ENCODE data around the gene S100A6.

The S100A6 gene

DNA sequence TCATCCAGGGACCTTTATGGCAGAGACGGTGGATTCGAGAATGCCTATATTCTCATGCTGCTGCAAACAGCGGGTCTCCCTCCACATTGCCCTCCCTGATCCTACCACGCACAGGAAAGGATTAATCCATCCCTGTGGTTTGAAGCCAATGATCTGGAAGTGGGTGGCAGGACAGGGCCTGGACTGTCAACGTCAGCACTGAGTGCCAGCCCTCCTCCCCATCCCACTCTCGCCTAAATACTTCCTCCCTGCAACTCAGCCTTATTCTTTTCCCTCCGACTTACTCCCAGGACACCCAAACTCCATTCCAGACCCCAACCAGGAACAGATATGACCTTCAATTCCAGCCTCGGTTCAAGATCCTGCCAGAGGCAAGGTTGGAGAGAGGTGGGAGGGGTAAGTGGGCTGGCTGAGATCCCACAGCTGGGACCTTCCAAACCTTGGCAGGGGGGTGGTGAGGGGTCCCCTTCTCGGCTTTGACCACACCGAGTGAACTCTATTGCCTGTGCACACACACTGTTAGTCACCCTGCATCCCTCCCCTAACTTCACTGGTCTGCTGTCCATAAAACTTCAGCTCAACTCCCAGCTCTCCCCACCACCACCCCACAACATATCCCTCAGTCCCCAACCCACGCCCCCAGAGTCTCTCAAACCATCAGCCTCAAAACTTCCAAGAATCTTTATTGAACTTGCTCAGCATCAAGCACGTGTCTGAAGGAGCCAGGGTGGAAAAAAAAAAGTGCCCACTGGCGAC, 7.3 kb upstream of the S100A6 start:
- H3K9me3 ChIP-seq, result no peaks in the 10 kb centered on the region
- DNase-seq, result no peak
- no peak overlapping the region for H3K4me3 ChIP-seq (ENCODE audit: low read depth, low read length)
- no peaks in the 10 kb centered on the region for H3K27me3 ChIP-seq
- peaks cover 31% of the 10 kb centered on the region for H3K4me1 ChIP-seq
- TF ChIP-seq, protein P1, sequence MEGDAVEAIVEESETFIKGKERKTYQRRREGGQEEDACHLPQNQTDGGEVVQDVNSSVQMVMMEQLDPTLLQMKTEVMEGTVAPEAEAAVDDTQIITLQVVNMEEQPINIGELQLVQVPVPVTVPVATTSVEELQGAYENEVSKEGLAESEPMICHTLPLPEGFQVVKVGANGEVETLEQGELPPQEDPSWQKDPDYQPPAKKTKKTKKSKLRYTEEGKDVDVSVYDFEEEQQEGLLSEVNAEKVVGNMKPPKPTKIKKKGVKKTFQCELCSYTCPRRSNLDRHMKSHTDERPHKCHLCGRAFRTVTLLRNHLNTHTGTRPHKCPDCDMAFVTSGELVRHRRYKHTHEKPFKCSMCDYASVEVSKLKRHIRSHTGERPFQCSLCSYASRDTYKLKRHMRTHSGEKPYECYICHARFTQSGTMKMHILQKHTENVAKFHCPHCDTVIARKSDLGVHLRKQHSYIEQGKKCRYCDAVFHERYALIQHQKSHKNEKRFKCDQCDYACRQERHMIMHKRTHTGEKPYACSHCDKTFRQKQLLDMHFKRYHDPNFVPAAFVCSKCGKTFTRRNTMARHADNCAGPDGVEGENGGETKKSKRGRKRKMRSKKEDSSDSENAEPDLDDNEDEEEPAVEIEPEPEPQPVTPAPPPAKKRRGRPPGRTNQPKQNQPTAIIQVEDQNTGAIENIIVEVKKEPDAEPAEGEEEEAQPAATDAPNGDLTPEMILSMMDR (IDR thresholded peaks at IDR 0.05; ENCODE audit: low read depth, low read length), result no peak
- no peaks in the 10 kb centered on the region for H3K36me3 ChIP-seq

DNA sequence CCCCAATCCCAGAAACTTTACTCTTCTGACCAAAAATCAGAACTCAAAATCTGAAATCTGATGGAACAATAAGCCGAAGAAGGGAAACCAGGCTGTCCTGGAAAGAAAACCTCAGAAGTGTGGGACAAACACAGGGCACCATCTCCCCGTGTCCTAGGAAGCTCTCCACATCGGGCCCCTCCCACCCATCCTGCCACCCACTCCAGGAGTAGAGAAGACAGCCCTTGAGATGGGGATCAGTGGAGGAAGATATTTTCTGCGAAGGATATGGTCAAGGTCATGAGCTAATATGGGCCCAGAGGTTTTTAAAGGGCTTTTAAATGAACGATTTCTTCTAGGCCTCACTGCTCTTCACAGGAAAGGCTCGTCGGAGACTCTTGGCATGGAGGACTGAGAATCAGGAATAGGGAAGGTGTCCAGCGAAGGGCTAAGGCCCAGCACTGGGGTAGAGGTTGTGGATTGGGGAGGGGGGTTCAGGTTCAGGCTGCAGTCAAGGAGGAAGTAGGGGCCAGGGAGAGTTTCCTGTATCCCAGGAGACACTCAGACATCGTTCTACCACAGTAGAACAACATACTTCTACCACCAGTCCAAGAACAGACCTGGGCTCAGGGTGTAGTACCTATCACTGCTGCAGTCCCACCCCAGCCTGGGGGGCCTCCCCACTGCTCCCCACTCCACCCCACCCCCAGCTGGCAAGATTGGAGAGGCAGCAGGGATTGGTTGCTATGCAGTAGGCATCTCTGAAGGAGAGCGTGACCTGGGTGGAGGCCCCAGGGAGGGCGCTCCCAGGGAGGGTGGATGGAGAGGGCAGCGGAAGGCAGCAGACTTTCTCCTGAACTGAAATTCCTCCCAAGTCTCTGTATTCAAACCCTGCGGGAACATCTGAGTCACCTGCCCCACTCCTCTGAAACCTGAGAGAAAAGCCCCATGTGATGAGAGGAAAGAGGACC, 6.1 kb upstream of the S100A6 start:
- Histone ChIP-seq H3K36me3 (no peaks in the 10 kb centered on the region), H3K9me3 (no peaks in the 10 kb centered on the region), H3K4me1 (peaks cover 41% of the 10 kb centered on the region), H3K4me3 (ENCODE audit: low read depth, low read length) (no peak overlapping the region), H3K27me3 (no peaks in the 10 kb centered on the region)
- DNase-seq, result no peak
- TF ChIP-seq, protein P1 (IDR thresholded peaks at IDR 0.05; ENCODE audit: low read depth, low read length), result no peak

DNA sequence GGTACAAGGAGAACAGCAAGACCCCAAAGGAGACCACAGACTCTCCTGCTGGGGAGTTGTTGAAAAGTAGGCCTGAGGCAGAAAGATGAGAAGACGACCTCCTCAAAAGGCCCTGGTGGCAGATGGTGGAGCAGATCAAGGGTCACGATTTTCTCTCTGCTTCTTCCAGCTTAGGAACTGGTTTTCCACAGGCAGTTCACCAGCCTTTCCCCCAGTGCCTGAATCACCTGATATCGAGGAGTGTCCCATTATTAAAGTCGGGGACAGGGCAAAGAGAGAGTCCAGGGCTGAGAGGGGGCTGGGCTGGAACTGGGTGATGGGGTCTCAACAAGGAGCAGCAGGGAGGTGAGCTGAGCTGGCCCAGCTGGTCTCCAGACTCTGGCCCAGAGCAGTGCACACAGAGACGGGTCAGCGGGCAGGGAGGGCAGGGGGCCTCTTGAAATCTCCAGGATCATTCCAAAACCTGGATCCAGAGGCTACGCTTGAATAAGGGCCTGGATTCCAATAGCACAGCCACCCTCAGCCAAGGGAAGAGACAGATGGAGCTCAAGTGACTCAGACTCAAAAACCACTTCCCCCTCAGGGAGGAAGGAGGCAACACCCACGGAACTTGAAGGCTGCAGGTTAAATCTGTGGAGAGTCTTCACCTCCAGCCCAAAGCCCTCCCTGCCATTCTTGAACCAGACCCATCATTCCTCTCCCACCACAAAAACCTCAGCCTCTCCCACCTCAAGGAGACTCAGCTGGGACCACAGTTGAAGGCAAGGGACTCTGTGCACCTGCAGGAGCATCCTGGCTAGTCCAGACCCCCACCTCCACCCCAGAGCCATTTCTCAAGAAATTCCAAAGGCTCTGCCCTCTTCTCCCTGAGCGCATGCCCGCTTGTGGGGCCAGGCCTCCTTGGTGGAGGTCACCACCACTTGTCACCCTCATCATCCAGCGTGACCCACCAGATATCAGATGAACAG, 4.9 kb upstream of the S100A6 start, which contains the start of gene S100A5:
Gene S100A5 (minus strand): TSS at position 541 of the 968 bp plus-strand sequence. CDS start 743 bp downstream, outside the sequence.
- H3K4me3 ChIP-seq (ENCODE audit: low read depth, low read length), result no peak within 1 kb of the TSS
- H3K4me1 ChIP-seq, result peaks cover 46% of the 10 kb centered on the region
- H3K9me3 ChIP-seq, result no peaks in the 10 kb centered on the region
- TF ChIP-seq, protein P1 (IDR thresholded peaks at IDR 0.05; ENCODE audit: low read depth, low read length), result no peak
- H3K36me3 ChIP-seq, result no peaks in the 10 kb centered on the region
- DNase-seq, result no peak
- no peaks in the 10 kb centered on the region for H3K27me3 ChIP-seq

DNA sequence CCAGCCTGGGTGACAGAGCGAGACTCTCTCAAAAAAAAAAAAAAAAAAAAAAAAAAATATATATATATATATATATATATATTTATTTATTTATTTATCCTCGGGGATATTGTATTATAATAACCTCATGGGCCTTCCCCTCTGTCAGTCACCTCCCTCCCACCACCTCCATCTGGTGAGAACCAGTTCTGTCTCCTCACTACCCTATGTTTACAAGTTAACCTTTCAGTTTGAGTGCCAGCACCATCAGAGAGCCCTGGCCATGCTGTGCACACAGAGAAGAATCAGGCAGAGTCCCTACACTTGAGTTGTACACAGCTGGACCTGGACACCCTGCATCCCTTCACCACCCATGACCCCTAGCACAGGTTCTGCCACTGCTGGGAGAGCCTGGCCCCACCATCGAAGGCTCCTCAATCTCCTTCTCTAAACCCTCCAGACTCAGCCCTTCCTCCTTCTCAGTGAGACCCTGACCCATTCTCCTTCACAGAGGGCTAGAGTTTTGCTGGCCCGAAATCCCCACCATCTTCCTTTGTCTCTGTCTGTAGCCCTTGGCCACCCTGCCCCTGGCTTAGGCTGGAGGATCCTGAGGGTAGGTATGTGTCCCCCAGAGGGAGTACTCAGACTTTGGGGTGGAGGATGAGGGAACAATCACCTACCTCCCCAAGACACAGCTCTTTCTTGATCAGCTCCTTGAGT, 3.8 kb upstream of the S100A6 start:
- Histone ChIP-seq H3K4me3 (ENCODE audit: low read depth, low read length) (no peak overlapping the region), H3K27me3 (no peaks in the 10 kb centered on the region), H3K9me3 (no peaks in the 10 kb centered on the region), H3K4me1 (peaks cover 37% of the 10 kb centered on the region), H3K36me3 (no peaks in the 10 kb centered on the region)
- TF ChIP-seq, protein P1 (IDR thresholded peaks at IDR 0.05; ENCODE audit: low read depth, low read length), result no peak
- DNase-seq, result no peak

DNA sequence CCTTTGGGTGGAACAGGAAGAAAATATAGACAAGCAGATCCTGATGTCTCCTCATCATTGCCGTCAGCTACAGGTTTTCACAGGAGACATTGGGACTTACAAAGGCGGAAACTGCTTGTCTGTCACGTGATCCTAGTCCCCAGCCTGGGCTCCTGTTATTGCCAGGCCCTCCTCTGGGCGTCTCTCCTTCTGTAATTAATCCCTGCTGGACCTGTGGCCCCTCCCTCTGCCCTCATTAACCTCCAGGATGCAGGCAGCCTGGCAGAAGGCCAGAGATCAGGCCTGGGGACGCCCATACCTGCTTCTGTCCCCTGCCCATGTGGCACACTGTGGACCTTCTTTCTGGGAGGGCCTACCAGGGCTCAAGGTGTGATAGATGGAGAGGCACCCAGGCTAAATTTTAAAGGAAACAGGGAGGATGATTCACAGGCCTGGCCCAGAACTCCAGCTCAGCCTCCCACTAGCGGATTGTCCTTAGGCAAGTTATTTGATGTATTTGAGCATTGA, 2.6 kb upstream of the S100A6 start:
- H3K4me1 ChIP-seq, result peaks cover 33% of the 10 kb centered on the region

More for the DNA sequence above, 2.6 kb upstream of the S100A6 start:
- no peaks in the 10 kb centered on the region for H3K9me3 ChIP-seq
- no peaks in the 10 kb centered on the region for H3K27me3 ChIP-seq
- H3K4me3 ChIP-seq (ENCODE audit: low read depth, low read length), result no peak overlapping the region
- DNase-seq, result peak; percentile 82
- TF ChIP-seq, protein P1 (IDR thresholded peaks at IDR 0.05; ENCODE audit: low read depth, low read length), result no peak; the same call in 1 of the 2 replicates
- H3K36me3 ChIP-seq, result no peaks in the 10 kb centered on the region
